Epithelial cell of proximal tubule (primary cell): ENCODE results near the gene WFDC2. TPM values are rescaled to one million over a fixed set of nuclear protein-coding genes. Genes with fewer than 3 reads are reported as not detected.

Experiments
- DNase-seq: peaks from one replicate; pipeline ENCODE4 v3.0.0-alpha.2; 2011; ENCODE audit warnings: low read depth
- H3K4me3 ChIP-seq: 2 replicates; pipeline ENCODE4 v1.5.1; 2011; ENCODE audit warnings: low read depth, mild to moderate bottlenecking, low read length
- total RNA-seq: library from RNA; depleted of rRNA; stranded (reverse); fragments of >200 nt; gene quantifications from 2 replicates; pipeline ENCODE4 v1.2.3, GENCODE V29; 2015
- TF ChIP-seq, protein P1 (sequence below): conservative IDR thresholded peaks from 2 replicates; pipeline ENCODE4 v1.5.1; 2012; ENCODE audit warnings: low read depth, mild to moderate bottlenecking, low read length

WFDC2 gene
- total RNA-seq, 1 donor from 2014 or later: 53.3 TPM

DNA sequence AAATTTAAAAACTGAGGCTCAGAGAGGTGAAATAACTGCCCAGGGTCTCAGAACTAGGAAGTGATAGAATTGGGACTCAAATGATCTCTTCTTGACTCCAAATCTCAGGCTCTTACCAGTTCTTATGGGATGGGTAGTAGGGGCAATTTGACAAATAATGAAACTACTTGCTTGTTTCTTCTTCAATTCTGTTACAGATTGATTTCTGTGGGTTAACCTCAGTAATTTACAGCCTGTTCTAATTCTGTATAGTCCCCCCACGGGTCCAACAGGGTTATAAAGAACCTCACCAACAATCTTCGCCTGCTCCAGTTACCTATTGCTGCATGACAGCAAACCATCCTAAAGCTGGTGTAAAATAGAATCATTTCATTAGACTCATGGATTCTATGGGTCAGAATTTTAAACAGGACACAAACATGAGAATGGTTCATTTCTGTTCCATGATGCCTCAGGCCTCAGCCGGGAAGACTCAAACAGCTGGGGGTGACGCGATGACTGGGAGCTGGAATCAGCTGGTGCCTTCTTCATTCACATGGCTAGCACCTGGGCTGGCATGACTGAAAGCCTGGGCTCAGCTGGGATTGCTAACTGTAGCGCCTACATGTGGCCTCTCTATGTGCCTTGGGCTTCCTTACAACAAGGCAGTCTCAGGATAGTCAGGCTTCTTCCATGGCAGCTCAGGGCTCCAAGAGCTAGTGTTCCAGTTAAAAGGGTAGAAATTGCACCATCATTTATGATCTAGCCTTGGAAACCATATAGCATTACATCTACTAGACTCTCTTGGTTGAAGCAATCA lies 6.6 kb upstream of the WFDC2 start:
- TF ChIP-seq, protein P1, sequence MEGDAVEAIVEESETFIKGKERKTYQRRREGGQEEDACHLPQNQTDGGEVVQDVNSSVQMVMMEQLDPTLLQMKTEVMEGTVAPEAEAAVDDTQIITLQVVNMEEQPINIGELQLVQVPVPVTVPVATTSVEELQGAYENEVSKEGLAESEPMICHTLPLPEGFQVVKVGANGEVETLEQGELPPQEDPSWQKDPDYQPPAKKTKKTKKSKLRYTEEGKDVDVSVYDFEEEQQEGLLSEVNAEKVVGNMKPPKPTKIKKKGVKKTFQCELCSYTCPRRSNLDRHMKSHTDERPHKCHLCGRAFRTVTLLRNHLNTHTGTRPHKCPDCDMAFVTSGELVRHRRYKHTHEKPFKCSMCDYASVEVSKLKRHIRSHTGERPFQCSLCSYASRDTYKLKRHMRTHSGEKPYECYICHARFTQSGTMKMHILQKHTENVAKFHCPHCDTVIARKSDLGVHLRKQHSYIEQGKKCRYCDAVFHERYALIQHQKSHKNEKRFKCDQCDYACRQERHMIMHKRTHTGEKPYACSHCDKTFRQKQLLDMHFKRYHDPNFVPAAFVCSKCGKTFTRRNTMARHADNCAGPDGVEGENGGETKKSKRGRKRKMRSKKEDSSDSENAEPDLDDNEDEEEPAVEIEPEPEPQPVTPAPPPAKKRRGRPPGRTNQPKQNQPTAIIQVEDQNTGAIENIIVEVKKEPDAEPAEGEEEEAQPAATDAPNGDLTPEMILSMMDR: no peak
- H3K4me3 ChIP-seq: no peak overlapping the region
- no peak for DNase-seq

DNA sequence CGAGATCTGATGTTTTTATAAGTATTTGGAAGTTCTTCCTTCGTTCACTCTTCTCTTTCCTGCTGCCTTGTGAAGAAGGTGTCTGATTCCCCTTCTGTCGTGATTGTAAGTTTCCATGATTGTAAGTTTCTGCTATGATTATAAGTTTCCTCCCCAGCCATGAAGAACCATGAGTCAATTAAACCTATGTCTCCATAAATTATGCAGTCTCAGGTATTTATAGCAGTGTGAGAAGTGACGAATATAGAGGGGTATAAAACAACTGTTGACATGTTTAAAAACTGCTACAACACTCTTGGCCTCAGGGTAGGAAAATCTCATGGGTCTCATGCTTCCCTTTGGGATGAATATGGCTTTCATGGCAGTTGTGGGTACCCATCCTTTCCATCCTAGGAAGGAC lies 5.8 kb upstream of the WFDC2 start:
- no peak for DNase-seq
- no peak overlapping the region for H3K4me3 ChIP-seq
- TF ChIP-seq, protein P1: no peak

DNA sequence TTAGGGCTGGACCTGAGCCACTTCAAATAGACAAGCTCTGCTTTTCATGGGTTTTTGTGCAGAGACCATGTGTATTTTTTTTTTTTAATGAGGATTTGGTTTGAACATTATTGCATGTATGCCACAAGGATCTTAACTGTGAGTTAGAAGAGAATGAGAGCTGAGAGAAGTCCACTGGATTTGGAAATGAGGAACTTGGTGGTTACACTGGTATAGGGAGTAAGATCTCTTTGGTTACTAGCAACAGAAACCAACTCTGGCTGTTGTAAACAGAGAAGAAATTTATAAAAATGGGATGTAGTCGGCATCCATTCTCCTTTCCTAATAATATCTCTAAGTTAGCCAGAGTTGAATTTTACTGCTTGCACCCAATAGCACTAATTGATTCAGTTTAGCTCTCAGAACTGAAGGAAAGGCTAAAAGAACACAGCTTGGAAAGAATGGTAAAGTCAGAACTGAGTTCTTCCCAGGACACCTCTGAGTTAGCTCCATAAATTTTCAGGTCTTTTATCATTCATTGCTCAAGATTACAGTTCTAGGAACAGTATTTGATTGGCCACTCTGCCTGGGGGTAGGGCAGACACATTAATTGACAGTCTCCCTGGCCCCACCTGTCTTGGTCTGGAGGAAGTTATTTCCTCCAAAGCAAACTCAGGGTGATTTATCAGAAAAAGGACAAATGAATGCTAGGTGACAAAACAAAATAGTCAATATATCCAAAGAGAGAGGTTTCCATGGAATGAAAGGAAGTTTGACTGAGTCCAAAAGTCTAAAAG lies 3.9 kb upstream of the WFDC2 start:
- no peak overlapping the region for H3K4me3 ChIP-seq
- TF ChIP-seq, protein P1: no peak
- no peak for DNase-seq

DNA sequence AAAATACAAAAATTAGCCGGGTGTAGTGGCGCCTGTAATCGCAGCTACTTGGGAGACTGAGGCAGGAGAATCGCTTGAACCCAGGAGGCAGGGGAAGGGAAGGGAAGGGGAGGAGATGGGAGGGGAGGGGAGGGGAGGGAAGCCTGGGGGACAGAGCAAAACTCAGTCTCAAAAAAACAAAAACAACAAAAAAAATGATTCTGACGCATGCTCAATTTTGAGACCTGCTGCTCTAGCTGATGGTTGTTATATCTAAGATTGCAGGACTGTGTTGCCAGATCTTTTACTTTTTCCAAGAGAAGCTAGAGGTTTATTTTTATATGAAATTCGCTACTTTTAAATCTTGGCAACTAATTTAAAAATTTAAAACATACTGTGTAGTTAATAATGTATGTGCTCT lies 2.4 kb upstream of the WFDC2 start:
- no peak for DNase-seq
- TF ChIP-seq, protein P1: no peak
- H3K4me3 ChIP-seq: no peak overlapping the region

DNA sequence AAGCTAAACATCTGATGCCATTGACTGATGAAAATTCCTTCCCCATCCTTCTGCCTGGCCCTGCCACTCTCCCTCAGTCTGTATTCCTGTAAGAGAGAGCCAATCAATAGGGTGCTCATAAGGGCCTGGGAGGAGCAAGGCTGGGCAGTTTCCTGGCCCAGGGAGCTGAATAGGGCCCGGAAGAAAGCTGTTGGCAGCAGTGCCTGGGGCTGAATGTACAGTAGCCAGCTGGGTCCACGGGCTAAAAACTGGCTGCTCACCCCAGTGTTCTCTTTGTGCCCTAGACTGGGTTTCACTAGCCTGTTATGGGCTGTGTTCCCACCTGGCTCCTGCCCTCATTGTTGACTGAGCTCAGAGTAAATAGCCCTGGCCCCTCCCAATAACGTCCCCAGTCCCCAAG lies 1.7 kb upstream of the WFDC2 start:
- no peak for DNase-seq
- TF ChIP-seq, protein P1: no peak
- H3K4me3 ChIP-seq: no peak overlapping the region

DNA sequence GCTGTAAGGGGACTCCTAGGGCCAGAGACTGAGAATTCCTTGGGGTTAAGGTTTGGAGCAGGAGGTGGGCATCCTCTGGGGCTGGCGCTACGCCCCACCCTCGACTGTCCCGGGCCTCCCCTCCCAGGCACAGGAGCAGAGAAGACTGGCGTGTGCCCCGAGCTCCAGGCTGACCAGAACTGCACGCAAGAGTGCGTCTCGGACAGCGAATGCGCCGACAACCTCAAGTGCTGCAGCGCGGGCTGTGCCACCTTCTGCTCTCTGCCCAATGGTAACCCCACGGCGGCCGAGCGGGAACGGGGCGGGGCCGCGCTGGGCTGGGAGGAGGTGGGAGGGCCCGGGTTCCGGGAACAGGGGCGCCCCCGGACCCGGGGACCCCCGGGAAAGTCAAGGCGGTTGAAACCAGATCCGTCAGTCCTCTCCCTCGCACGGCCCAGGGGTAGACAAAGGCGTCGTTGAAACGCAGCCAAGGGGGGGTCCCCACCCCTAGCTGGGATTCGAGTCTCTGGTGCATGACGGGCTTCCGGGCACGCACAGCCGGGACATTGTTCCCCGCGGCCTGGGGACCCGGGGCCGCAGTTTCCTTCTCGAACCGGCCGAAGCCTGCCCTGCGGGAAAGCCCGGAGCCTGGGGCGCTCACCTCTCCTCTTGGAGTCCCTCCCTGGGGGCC lies 844 bp downstream of the WFDC2 start:
- DNase-seq: no peak
- TF ChIP-seq, protein P1: no peak
- peak overlapping the region; percentile 54 for H3K4me3 ChIP-seq
